ENCODE results near the gene OSBPL2.

The OSBPL2 gene

GRCh38 chr20:62293946-62294345 is 55.6 kb downstream of the OSBPL2 start:
- no peaks in the 10 kb centered on the region for H3K9me3 ChIP-seq (ENCODE audit: control insufficient read depth, insufficient read depth, low read depth, low read length)
- H3K27ac ChIP-seq (ENCODE audit: extremely low read depth, low read depth, low read length) = no peak overlapping the region
- peaks cover 3 to 84% of the 10 kb centered on the region in 2 experiments; a peak in 2 of 3 replicates for H3K36me3 ChIP-seq (ENCODE audit: control insufficient read depth in 2 of 2, insufficient read depth in 1 of 2, low read length in 2 of 2)
- POLR2A ChIA-PET = interaction anchor here (0.5 kb wide), 1 partner anchor 78 kb away, joined by 3 read pairs; no protein-coding TSS in a partner anchor
- TF ChIP-seq ZNF501 (tag by site-specific recombination; IDR thresholded peaks at IDR 0.05) (no peak), ZNF239 (tag by site-specific recombination; IDR thresholded peaks at IDR 0.05) (no peak), ZNF16 (tag by site-specific recombination; IDR thresholded peaks at IDR 0.05; ENCODE audit: low read depth) (no peak), ZNF629 (tag by site-specific recombination; IDR thresholded peaks at IDR 0.05) (no peak), KLF17 (tag by site-specific recombination; IDR thresholded peaks at IDR 0.05) (no peak), ZNF777 (tag by site-specific recombination; IDR thresholded peaks at IDR 0.05; ENCODE audit: borderline replicate concordance) (no peak), ZBTB8A (tag by site-specific recombination; IDR thresholded peaks at IDR 0.05) (no peak)
- TF ChIP-seq, protein P1, sequence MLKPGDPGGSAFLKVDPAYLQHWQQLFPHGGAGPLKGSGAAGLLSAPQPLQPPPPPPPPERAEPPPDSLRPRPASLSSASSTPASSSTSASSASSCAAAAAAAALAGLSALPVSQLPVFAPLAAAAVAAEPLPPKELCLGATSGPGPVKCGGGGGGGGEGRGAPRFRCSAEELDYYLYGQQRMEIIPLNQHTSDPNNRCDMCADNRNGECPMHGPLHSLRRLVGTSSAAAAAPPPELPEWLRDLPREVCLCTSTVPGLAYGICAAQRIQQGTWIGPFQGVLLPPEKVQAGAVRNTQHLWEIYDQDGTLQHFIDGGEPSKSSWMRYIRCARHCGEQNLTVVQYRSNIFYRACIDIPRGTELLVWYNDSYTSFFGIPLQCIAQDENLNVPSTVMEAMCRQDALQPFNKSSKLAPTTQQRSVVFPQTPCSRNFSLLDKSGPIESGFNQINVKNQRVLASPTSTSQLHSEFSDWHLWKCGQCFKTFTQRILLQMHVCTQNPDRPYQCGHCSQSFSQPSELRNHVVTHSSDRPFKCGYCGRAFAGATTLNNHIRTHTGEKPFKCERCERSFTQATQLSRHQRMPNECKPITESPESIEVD (tag by site-specific recombination; IDR thresholded peaks at IDR 0.05) = no peak
- TF ChIP-seq, protein P2, sequence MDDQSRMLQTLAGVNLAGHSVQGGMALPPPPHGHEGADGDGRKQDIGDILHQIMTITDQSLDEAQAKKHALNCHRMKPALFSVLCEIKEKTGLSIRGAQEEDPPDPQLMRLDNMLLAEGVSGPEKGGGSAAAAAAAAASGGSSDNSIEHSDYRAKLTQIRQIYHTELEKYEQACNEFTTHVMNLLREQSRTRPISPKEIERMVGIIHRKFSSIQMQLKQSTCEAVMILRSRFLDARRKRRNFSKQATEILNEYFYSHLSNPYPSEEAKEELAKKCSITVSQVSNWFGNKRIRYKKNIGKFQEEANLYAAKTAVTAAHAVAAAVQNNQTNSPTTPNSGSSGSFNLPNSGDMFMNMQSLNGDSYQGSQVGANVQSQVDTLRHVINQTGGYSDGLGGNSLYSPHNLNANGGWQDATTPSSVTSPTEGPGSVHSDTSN (CRISPR knock-in tag; IDR thresholded peaks at IDR 0.05) = no peak
- H3K4me1 ChIP-seq (ENCODE audit: control insufficient read depth, insufficient read depth, low read length) = no peaks in the 10 kb centered on the region
- H3K4me3 ChIP-seq (ENCODE audit: low read depth, low read length) = no peak overlapping the region
- CTCF ChIA-PET = interaction anchor here (0.7 kb wide), 1 partner anchor 89 kb away, joined by 7 read pairs; no protein-coding TSS in a partner anchor

- H3K9me3 ChIP-seq (ENCODE audit: control insufficient read depth, insufficient read depth, low read depth, low read length) = no peaks in the 10 kb centered on the region
- TF ChIP-seq SP2 (tag by site-specific recombination; IDR thresholded peaks at IDR 0.05) (no peak), ZNF112 (tag by site-specific recombination; IDR thresholded peaks at IDR 0.05) (no peak), SCRT1 (tag by site-specific recombination; IDR thresholded peaks at IDR 0.05; ENCODE audit: borderline replicate concordance) (no peak), KLF7 (tag by site-specific recombination; IDR thresholded peaks at IDR 0.05; ENCODE audit: borderline replicate concordance) (no peak), ZBTB8A (tag by site-specific recombination; IDR thresholded peaks at IDR 0.05) (no peak), ZNF157 (tag by site-specific recombination; IDR thresholded peaks at IDR 0.05) (no peak), ZNF513 (tag by site-specific recombination; IDR thresholded peaks at IDR 0.05) (no peak), ZNF174 (tag by site-specific recombination; IDR thresholded peaks at IDR 0.05) (no peak), ZNF624 (tag by site-specific recombination; IDR thresholded peaks at IDR 0.05) (no peak), ZNF677 (tag by site-specific recombination; IDR thresholded peaks at IDR 0.05) (no peak), ZNF473 (tag by site-specific recombination; IDR thresholded peaks at IDR 0.05) (no peak), ZSCAN30 (tag by site-specific recombination; IDR thresholded peaks at IDR 0.05) (no peak), ZNF394 (tag by site-specific recombination; IDR thresholded peaks at IDR 0.05; ENCODE audit: borderline replicate concordance) (no peak), GLIS2 (tag by site-specific recombination; IDR thresholded peaks at IDR 0.05) (no peak), SCRT2 (tag by site-specific recombination; IDR thresholded peaks at IDR 0.05) (no peak), BCL6B (tag by site-specific recombination; IDR thresholded peaks at IDR 0.05) (no peak), ZNF623 (tag by site-specific recombination; IDR thresholded peaks at IDR 0.05) (no peak), ZNF521 (tag by site-specific recombination; IDR thresholded peaks at IDR 0.05) (no peak)
- H3K4me3 ChIP-seq (ENCODE audit: low read depth, low read length) = no peak overlapping the region
- no peak overlapping the region for H3K27ac ChIP-seq (ENCODE audit: extremely low read depth, low read depth, low read length)
- no peaks in the 10 kb centered on the region for H3K4me1 ChIP-seq (ENCODE audit: control insufficient read depth, insufficient read depth, low read length)
- CTCF ChIA-PET = no interaction called here
- POLR2A ChIA-PET = no interaction called here
- peaks cover 2 to 79% of the 10 kb centered on the region in 2 experiments; a peak in 2 of 3 replicates for H3K36me3 ChIP-seq (ENCODE audit: control insufficient read depth in 2 of 2, insufficient read depth in 1 of 2, low read length in 2 of 2)
These were observed 56.2 kb downstream of the OSBPL2 start for GRCh38 chr20:62294516-62294915.

Data from HEK293 (cell line).